Smooth muscle cell of the brain vasculature (primary cell): Measurements from ENCODE around the gene SIK2.
"Not testable (repeated sequence)": the region's sequence is repeated elsewhere in the genome, so short reads cannot be mapped to it uniquely, and the experiment has no call there.

Experiments
- DNase-seq: peaks from one replicate; pipeline ENCODE4 v3.0.0-alpha.2; 2012; ENCODE audit warnings: low read depth, low spot score

SIK2 gene

DNA sequence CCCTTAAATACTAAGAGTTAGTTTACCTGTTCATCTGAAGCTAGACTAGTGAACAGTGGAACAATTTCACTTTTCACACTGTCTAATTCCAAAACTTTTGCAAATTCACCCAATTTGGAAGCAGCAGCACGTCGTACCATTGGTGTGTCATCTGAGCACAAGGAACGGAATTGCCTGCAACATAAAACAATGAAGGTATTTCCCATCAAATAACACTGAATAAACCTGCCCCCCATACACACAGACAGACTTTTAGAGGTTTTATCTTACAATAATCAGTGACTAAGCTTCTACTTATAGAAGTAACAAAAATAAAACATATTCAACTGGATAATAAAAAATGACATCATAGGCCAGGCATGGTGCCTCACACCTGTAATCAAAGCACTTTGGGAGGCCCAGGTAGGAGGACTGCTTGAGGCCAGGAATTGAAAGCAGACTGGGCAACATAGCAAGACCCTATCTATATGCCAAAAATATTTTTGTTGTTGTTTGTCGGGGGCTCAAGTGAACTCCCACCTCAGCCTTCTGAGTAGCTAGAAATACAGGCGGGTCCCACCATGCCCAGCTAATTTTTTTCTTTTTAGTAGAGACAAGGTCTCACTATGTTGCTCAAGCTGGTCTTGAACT lies 157.6 kb downstream of the SIK2 start:
- no peak for DNase-seq

DNA sequence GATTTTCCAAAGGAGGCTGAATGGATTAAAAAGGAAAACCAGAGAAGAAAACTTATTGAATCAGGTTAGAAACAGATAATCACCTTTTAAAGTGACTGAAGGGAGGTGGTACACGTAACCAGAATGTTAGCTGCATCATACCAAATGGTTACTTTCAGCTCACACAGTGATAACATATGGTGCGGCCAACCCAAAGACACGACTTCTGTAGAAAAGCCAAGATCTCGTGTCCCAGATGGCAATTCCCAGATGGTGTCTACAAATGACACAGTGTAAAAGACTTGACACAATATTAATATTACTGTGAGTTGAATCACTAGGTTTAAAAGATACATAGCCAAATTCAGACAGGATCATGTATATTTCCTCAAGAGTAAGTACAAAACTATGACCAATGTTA lies 158.8 kb downstream of the SIK2 start:
- DNase-seq = no peak

DNA sequence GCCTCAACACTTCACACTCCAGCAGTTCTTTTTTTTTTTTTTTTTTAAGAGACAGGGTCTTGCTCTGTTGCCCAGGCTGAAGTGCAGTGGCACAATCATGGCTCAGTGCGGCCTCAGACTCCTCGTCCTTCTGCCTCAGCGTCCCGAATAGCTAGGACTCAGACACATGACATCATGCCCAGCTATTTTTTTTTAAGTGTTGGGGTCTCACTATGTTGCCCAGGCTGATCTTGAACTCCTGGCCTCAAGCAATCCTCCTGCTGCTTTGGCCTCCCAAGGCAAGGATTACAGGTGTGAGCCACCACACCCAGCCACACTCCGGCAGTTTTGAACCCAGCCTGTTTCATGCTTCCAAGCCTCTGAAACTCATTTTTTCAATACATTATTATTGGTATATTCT lies 160.3 kb downstream of the SIK2 start:
- DNase-seq = no peak

DNA sequence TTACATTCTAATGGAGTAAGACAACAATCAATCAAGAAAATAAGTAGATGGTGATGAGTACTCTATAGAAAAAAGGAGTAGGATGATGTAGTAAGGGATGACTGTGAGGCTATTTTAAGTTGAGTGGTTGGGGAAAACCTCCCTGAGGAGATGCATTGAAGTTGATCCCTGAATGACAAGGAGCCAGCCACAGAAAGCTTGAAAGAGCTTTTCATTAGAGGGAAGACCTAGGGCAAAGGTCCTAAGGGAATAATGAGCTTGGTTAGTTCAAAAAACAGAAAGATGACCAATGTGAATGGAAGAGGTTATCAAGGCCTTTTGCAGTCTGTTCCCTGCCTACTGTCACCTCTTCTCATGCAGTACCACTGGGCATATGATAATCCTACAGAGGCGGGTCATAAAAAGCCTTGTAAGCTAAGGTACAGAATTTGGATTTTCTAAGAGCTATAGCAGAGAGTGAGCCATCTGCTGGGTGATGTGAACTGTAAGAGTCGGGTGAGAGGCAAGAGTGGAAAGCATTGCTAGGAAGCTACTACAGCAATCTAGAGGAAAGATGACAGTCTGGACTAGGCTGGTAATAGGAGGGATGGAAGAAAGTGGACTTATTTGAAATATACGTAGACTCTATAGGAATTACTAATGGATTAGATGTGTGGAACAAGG lies 160.9 kb downstream of the SIK2 start:
- DNase-seq = no peak

DNA sequence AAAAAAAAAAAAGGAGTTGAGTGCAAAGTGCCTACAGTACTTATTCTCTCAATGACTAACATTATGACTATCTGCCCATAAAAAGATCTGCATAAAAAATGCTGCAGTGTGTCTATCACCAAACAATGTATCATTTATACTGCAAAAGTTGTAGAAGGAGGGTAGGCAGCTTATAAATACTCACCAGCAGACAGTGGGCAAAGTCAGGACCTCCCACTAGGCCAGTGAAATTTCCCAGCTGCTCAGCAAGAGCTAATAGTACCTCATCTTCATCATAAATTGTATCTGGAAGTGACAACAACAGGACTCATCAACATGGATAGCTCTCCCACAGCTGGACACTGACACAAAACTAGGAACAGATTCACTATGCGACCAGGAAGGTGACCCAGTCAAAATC lies 162.4 kb downstream of the SIK2 start:
- no peak for DNase-seq

DNA sequence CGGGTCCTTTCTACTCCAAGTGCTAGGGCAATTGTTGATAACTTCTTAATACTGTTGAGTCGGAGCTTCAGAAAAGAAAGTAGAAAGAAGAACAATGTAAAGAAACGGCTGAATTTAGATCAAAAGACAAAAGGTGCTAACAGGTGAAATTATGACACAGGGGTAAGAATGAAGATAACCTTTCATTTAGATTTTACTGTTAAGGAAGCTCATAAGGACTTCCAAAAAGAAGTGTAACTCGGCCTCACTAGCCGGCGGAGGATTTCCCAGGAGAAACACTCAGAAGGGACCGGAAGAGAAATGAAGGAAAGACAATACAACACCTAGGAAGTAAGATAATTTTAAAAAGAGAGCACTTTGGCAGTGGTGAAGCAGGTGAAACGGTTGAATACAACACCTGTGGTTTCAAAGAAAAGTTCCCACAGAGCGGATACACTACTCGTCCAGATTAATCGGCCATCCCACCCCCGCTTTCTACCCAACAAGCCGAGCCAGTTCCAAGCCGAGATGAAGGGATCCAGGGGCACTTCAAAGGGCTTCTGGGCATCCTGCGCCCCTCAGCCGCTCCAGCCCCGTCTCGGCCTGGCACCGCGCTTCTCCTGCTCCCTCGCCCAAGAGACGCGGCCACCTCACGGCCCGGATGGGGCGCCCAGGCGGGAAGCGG lies 163.2 kb downstream of the SIK2 start:
- DNase-seq = no peak

DNA sequence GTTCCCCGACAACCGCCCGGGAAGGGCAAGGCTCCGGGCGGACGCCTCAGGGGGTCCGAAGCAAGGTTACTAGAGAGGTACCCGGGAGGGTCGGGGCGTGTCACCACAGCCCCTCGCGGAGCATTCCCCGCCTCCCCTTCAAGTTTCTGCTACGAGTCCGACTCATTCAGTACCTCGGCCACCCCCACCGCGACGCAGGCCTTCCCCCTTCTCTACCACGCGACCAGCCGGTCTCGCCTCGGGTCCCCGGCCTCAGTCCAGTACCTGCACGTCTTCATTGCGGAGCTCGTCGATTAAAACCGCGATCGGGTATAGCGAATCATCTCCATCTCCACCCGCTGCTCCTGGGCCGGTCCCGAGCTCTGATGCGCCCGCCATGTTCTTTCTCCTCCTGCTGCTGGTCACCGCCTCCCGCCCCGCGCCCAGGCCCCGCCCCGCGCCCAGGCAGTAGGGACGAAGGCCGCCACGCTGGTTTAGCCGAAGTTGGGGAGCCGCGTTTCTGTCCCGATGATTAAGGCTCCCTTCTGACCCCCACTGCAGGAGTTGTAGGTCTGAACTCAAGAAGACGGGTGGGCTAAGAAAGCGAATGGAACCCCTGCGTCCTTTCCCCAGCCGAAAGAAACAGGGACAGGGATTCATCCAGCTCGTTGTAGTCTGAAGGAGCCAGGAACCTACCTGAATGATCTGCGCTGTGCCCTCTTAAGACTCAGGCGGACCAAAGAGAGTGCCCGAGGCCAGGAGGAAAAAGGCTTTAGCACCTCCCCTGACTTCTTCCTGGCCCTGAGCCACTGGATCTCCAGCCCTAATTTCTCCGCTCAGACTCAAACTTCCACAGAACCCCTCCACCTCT lies 164.0 kb downstream of the SIK2 start, which contains the start of gene PPP2R1B:
Gene PPP2R1B, minus strand, starts transcription at position 406 of the 850 bp plus-strand sequence. Its CDS starts 28 bp downstream, at position 378.
- no peak for DNase-seq

DNA sequence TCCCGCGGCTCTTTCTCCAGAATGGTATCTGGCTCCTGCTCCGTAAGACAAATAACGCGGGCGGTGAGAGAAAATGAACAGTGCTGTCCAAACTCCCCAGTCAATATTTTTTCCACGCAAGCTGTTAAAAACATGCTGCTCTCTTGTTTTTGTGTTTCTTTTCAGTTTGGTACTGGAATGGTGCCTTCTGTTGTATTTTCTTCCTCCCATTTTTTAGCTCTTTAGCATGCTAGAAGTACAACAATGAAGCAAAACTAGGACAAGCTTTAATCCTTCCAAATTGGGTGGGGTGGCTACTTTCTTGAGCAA lies 164.5 kb downstream of the SIK2 start:
- no peak for DNase-seq

DNA sequence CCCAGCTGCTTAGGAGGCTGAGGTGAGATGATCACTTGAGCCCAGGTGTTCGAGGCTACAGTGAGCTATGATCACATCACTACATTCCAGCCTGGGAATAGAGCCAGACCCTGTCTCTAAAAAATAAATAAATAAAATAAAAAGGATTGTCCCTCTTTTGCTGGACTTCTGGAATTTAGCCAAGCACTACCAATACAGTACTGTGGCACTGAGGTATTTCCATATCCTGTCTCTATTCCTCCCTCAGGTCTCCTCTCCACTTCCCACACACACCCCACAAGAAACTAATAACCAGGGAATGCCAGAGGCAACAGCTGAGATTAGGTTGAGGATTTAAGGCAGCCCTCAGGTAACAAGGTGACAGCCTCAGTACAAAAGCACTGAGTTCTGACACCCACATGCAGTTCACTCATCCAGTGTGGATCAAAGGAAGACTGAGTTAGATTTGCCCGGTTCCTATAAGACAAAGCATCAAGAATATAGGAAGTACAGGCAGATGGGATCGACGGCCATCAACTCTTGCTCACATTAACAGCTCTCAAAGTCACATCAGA lies 168.4 kb downstream of the SIK2 start:
- no peak for DNase-seq

DNA sequence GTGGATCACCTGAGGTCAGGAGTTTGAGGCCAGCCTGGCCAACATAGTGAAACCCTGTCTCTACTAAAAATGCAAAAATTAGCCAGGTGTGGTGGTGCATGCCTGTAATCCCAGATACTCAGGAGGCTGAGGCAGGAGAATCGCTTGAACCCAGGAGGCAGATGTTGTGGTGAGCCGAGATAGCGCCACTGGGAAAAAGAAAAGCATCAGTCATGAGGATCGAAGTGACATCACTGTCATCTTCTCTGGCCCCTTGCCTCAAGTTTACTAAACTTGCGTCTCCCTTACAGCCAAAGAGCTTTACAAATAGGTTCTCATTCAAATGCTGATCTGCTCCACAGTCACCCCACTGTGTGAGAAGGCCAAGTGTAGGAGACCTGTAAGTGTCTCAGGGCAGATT lies 169.0 kb downstream of the SIK2 start:
- not testable (repeated sequence) for DNase-seq

DNA sequence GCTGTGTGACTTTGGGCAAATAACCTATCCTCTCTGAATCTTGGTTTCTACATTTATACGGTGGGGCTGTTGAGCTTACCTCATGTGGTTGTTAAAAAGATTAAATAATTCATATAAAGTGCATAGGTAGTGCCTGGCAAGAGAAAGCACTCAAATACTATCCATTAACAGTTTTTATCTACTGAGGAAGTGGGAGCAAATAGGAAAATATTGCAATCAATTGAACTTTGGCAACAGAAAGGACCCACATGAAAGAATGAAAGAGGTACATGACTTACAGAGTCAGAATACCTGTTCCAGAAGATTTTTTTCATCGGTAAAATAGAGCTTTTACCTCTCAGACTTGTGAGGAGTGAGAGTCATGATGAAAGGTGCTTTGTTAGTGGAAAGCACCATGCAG lies 170.3 kb downstream of the SIK2 start:
- DNase-seq = no peak

DNA sequence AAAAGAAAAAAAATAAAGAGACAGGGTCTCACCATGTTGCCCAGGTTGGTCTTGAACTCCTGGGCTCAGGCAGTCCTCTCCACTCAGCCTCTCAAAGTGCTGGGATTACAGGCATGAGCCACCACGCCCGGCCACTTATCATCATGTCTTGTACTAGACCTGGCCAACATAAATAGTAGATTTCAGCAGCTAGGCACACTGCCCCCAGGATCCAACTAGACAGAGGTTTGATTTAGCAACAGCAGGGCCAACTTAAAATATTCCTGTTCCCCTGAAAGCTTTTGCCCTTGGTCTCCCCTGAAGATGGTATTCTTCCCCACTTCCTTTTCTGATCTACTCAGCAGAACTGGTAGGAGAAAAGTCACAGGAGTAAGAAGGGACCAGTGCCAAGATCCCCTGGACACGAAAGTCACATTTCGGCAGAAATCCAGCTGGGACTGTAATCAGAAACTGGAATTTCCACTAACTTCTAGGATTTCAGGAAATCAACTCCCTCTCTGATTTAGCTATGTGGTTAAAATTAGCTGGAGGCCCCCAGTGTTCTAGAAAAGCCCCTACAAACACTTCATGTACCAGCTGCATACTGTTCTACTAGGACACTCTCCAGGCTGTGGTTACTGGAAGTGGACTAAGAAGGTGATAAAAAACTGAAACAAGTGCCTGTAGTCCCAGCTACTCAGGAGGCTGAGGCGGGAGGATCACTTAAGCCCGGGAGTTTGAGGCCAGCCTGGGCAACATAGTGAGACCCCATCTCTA lies 172.9 kb downstream of the SIK2 start:
- DNase-seq = no peak

DNA sequence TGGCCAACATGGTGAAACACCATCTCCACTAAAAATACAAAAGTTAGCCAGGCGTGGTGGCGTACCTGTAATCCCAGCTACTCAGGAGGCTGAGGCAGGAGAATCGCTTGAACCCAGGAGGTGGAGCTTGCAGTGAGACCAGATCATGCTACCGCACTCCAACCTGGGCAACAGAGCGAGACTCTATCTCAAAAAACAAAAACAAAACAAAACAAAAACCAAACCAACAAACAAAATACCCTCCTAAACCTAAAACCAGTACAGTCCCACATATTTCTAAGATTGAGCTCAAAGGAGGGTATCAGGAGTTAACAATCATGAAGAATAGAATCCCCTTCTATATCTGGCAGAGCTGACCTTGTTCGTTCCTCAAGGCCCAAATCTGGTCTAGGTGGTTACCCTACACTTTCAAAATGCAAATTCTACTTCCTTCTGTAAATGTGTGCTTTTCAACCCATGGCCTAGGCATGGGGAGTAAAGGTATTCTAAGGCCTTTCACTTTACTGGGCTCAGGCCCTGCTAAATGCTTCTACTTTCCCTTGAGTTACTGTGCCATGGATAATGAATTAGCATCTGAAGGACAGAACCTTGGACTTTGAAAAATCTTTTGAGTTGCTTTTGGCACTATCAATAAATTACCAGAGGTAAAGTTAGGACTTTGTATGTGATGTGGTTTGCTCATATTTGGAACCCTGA lies 174.3 kb downstream of the SIK2 start:
- no peak for DNase-seq

DNA sequence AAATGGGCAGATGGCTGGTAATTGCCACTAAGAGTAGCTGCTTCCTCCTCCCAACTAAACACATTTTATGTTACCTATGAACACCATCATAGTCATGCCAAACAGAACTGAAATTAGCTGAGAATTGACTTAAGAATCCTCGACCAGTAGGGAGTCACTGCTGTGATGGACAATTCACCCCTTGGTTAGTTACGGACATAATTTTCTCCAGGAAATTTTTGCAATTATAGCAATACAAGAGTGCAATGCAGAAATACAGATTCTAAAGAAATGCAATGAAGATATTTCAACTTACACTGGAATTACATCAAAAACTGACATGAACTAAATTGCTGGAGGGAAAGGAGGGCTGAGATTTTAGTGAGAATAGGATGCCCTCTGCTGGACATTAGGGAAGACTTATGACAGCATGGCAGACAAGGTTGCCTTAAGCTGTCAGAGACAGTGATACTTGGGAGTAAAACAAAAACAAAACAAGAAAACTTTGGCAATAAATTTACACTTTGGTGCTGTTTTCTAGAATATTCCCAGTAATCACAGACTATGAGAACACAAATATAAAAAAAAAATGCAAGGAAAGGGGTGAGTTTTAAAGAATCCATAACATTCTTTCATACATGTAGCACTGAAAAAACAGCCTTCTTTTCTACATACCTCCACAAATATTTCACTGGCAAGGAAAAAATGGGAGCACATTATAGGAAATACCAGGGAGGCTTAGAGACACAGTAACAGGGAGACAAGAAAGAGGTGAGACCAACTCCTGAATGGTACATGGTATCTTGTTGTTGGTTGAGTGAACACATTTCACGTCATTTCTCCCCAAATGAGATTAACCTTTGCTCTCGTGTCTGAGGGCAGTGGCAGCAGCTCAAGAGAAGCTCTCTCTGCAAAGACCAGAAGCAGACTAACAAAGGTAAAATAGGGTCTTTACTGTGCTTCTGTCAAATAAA lies 175.1 kb downstream of the SIK2 start:
- no peak for DNase-seq

DNA sequence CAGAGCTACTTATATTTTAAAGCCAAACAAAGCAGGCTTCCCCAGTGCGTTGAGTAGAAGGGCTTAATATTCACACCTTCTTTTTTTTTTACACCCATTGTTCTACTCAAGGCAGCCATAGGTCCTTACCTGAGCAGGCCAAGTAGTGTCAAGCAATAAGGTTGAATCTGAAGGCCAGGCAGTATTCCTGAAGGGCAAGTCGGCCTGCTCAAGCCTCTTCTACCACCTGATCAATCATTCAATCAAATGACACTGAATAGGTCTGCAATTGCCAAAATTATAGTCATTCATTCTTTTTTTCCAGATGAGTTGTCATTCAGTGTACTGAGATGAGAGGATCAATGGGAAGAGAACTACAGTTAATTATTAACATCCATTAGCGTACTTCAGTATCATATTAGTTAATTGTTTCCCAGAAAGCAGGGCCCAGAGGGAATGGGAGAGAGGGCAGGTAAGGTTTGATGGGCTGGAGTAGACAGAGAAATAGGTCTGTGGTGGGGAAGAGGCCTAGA lies 175.9 kb downstream of the SIK2 start:
- no peak for DNase-seq

DNA sequence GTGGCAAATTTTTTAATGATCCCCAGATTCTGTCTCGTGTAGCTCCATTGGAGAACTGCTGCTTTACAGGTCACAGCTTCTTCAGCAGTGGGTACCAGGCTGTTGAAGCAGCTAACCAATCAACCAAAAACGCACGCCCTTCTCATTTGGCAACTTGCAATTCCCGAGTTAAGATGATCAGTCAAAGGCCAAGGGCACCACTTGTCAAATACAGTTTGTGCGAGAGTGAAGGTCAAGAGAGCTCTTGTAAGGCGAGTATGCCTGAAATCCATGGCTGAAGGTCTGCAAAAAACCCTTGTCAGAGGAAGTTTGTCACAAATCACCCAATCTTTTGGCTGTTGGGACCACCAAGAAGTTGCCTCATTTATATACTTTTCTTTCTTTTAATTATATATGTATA lies 176.9 kb downstream of the SIK2 start:
- no peak for DNase-seq
